IPS DF 6.9 (cell line): ENCODE results near the gene CHSY3.

Source experiments
- DNase-seq: peaks from one replicate; pipeline ENCODE4 v3.0.0-alpha.2; 2013; ENCODE audit warnings: low read depth, low spot score
- H3K27ac ChIP-seq: one replicate; pipeline ENCODE4 v1.5.1; 2013; ENCODE audit warnings: low read length, control low read depth
- H3K27me3 ChIP-seq: 2 replicates; pipeline ENCODE4 v1.6.1; 2013; ENCODE audit warnings: mild to moderate bottlenecking, low read length; ENCODE audit not compliant: control insufficient read depth, insufficient read depth
- H3K36me3 ChIP-seq: 2 replicates; pipeline ENCODE4 v1.6.1; 2013; ENCODE audit warnings: low read length; ENCODE audit not compliant: control insufficient read depth, insufficient read depth
- H3K4me1 ChIP-seq: 2 replicates; pipeline ENCODE4 v1.6.1; 2013; ENCODE audit warnings: low read length; ENCODE audit not compliant: control insufficient read depth, insufficient read depth
- H3K4me3 ChIP-seq: 2 replicates; pipeline ENCODE4 v1.5.1; 2013; ENCODE audit warnings: mild to moderate bottlenecking, low read length
- H3K9me3 ChIP-seq: 2 replicates; pipeline ENCODE4 v1.6.1; 2013; ENCODE audit warnings: low read length, inconsistent platforms; ENCODE audit not compliant: control insufficient read depth, insufficient read depth
- WGBS: extraction: QIAGEN DNeasy Blood & Tissue Kit; methylation state at CpG from one replicate; pipeline ENCODE4 v1.1.7; 2013; ENCODE audit warnings: mixed read lengths, missing lambda C conversion rate; ENCODE audit not compliant: insufficient read length, insufficient coverage; 5-methylcytosine and 5-hydroxymethylcytosine counted together

Gene CHSY3

GRCh38 chr5:130021876-130022275 lies 117.6 kb downstream of the CHSY3 start:
- Histone ChIP-seq H3K9me3 (no peaks in the 10 kb centered on the region), H3K27me3 (no peaks in the 10 kb centered on the region), H3K36me3 (no peaks in the 10 kb centered on the region), H3K4me3 (no peak overlapping the region), H3K27ac (no peak overlapping the region), H3K4me1 (no peaks in the 10 kb centered on the region)
- WGBS: no CpG with 5 or more reads among the region's 4 CpGs
- no peak for DNase-seq

- Histone ChIP-seq H3K27me3 (no peaks in the 10 kb centered on the region), H3K9me3 (no peaks in the 10 kb centered on the region), H3K27ac (no peak overlapping the region), H3K4me3 (no peak overlapping the region), H3K4me1 (no peaks in the 10 kb centered on the region), H3K36me3 (no peaks in the 10 kb centered on the region)
- no CpG with 5 or more reads among the region's 3 CpGs for WGBS
- DNase-seq: no peak
Measured at GRCh38 chr5:130023604-130024003, 119.3 kb downstream of the CHSY3 start.

- no peak overlapping the region for H3K27ac ChIP-seq
- no peaks in the 10 kb centered on the region for H3K36me3 ChIP-seq
- no peaks in the 10 kb centered on the region for H3K27me3 ChIP-seq
- no peak overlapping the region for H3K4me3 ChIP-seq
- no peak for DNase-seq
- no peaks in the 10 kb centered on the region for H3K4me1 ChIP-seq
- no peaks in the 10 kb centered on the region for H3K9me3 ChIP-seq
Measured at GRCh38 chr5:130024006-130024405, 119.7 kb downstream of the CHSY3 start.

GRCh38 chr5:130025511-130025910 lies 121.2 kb downstream of the CHSY3 start:
- no CpG with 5 or more reads among the region's 1 CpG for WGBS
- H3K4me3 ChIP-seq: no peak overlapping the region
- no peak for DNase-seq

GRCh38 chr5:130032807-130033206 lies 128.5 kb downstream of the CHSY3 start:
- Histone ChIP-seq H3K4me1 (no peaks in the 10 kb centered on the region), H3K27ac (no peak overlapping the region), H3K4me3 (no peak overlapping the region), H3K27me3 (no peaks in the 10 kb centered on the region), H3K36me3 (no peaks in the 10 kb centered on the region), H3K9me3 (no peaks in the 10 kb centered on the region)
- no CpG with 5 or more reads among the region's 3 CpGs for WGBS
- no peak for DNase-seq

More at GRCh38 chr5:130025511-130025910, 121.2 kb downstream of the CHSY3 start:
- H3K4me1 ChIP-seq: no peaks in the 10 kb centered on the region
- no peaks in the 10 kb centered on the region for H3K27me3 ChIP-seq
- H3K27ac ChIP-seq: no peak overlapping the region
- H3K36me3 ChIP-seq: no peaks in the 10 kb centered on the region
- no peaks in the 10 kb centered on the region for H3K9me3 ChIP-seq

- no peak for DNase-seq
Measured at GRCh38 chr5:130034566-130035210, 130.4 kb downstream of the CHSY3 start.

GRCh38 chr5:130035388-130035787 lies 131.1 kb downstream of the CHSY3 start:
- Histone ChIP-seq H3K9me3 (no peaks in the 10 kb centered on the region), H3K4me1 (no peaks in the 10 kb centered on the region), H3K4me3 (no peak overlapping the region), H3K36me3 (no peaks in the 10 kb centered on the region), H3K27ac (no peak overlapping the region), H3K27me3 (no peaks in the 10 kb centered on the region)
- no peak for DNase-seq
- no CpG with 5 or more reads among the region's 1 CpG for WGBS

More at GRCh38 chr5:130034566-130035210, 130.4 kb downstream of the CHSY3 start:
- Histone ChIP-seq H3K9me3 (no peaks in the 10 kb centered on the region), H3K27ac (no peak overlapping the region), H3K4me1 (no peaks in the 10 kb centered on the region), H3K36me3 (no peaks in the 10 kb centered on the region), H3K4me3 (no peak overlapping the region), H3K27me3 (no peaks in the 10 kb centered on the region)

GRCh38 chr5:130037905-130038304 lies 133.6 kb downstream of the CHSY3 start:
- no peak for DNase-seq

GRCh38 chr5:130043834-130044233 lies 139.6 kb downstream of the CHSY3 start:
- H3K36me3 ChIP-seq: no peaks in the 10 kb centered on the region
- no peak for DNase-seq
- no peaks in the 10 kb centered on the region for H3K9me3 ChIP-seq
- H3K4me3 ChIP-seq: no peak overlapping the region
- WGBS: no CpG with 5 or more reads among the region's 1 CpG
- H3K27ac ChIP-seq: no peak overlapping the region
- no peaks in the 10 kb centered on the region for H3K27me3 ChIP-seq
- no peaks in the 10 kb centered on the region for H3K4me1 ChIP-seq

More at GRCh38 chr5:130037905-130038304, 133.6 kb downstream of the CHSY3 start:
- Histone ChIP-seq H3K4me1 (no peaks in the 10 kb centered on the region), H3K9me3 (no peaks in the 10 kb centered on the region), H3K27me3 (no peaks in the 10 kb centered on the region), H3K36me3 (no peaks in the 10 kb centered on the region), H3K4me3 (no peak overlapping the region), H3K27ac (no peak overlapping the region)

- H3K27ac ChIP-seq: no peak overlapping the region
- H3K27me3 ChIP-seq: no peaks in the 10 kb centered on the region
- H3K4me1 ChIP-seq: no peaks in the 10 kb centered on the region
- WGBS: no CpG with 5 or more reads among the region's 3 CpGs
- no peak for DNase-seq
- no peak overlapping the region for H3K4me3 ChIP-seq
- H3K9me3 ChIP-seq: no peaks in the 10 kb centered on the region
- H3K36me3 ChIP-seq: no peaks in the 10 kb centered on the region
Measured at GRCh38 chr5:130045334-130045733, 141.1 kb downstream of the CHSY3 start.

- Histone ChIP-seq H3K36me3 (no peaks in the 10 kb centered on the region), H3K4me1 (no peaks in the 10 kb centered on the region), H3K4me3 (no peak overlapping the region), H3K9me3 (no peaks in the 10 kb centered on the region), H3K27me3 (no peaks in the 10 kb centered on the region), H3K27ac (no peak overlapping the region)
- no CpG with 5 or more reads among the region's 3 CpGs for WGBS
- no peak for DNase-seq
Measured at GRCh38 chr5:130050585-130050984, 146.3 kb downstream of the CHSY3 start.
